Osteoblast (primary cell): Measurements from ENCODE around the gene BRCA2. TPM values are rescaled to one million over a fixed set of nuclear protein-coding genes. Genes with fewer than 3 reads are reported as not detected.

Experiments
- DNase-seq: peaks from one replicate; pipeline ENCODE4 v3.0.0; 2011; ENCODE audit warnings: low spot score, mixed read lengths; ENCODE audit not compliant: insufficient read length; ENCODE audit errors: missing footprints
- H2AFZ ChIP-seq: 2 replicates; pipeline ENCODE4 v1.6.0; 2011; ENCODE audit warnings: mild to moderate bottlenecking, low read length
- H3K27ac ChIP-seq: 2 replicates; pipeline ENCODE4 v1.5.1; 2011; ENCODE audit warnings: mild to moderate bottlenecking, low read depth, low read length, moderate library complexity
- H3K27me3 ChIP-seq: 2 replicates; pipeline ENCODE4 v1.6.0; 2012; ENCODE audit warnings: mild to moderate bottlenecking, control low read depth, inconsistent platforms, low read length, moderate library complexity; ENCODE audit not compliant: insufficient read depth
- H3K36me3 ChIP-seq: 2 replicates; pipeline ENCODE4 v1.5.1; 2011; ENCODE audit warnings: mild to moderate bottlenecking, low read length, control low read depth, moderate library complexity; ENCODE audit not compliant: insufficient read depth
- H3K4me1 ChIP-seq: 2 replicates; pipeline ENCODE4 v1.5.1; 2011; ENCODE audit warnings: mild to moderate bottlenecking, low read length, control low read depth, moderate library complexity; ENCODE audit not compliant: insufficient read depth
- H3K4me2 ChIP-seq: 2 replicates; pipeline ENCODE4 v1.6.0; 2011; ENCODE audit warnings: mild to moderate bottlenecking, low read length; ENCODE audit not compliant: insufficient read depth
- H3K4me3 ChIP-seq: fragments of 200-600 bp; sonication (generic); 3 replicates; pipeline ENCODE4 v1.5.1; 2012; ENCODE audit warnings: mild to moderate bottlenecking, low read length, inconsistent platforms; ENCODE audit not compliant: insufficient read depth
- H3K79me2 ChIP-seq: 2 replicates; pipeline ENCODE4 v1.6.0; 2012; ENCODE audit warnings: mild to moderate bottlenecking, low read length, control low read depth, inconsistent platforms; ENCODE audit not compliant: insufficient read depth
- H3K9me3 ChIP-seq: 2 replicates; pipeline ENCODE4 v1.5.1; 2011; ENCODE audit warnings: low read depth, low read length, control low read depth
- H4K20me1 ChIP-seq: 2 replicates; pipeline ENCODE4 v1.6.0; 2012; ENCODE audit warnings: mild to moderate bottlenecking, low read length, control low read depth; ENCODE audit not compliant: insufficient read depth
- CTCF ChIP-seq: IDR thresholded peaks from 2 replicates; pipeline ENCODE4 v1.5.1; 2011; ENCODE audit warnings: mild to moderate bottlenecking, low read depth, low read length, moderate library complexity; ENCODE audit errors: extremely low read depth
- total RNA-seq: library from RNA; depleted of rRNA; stranded (reverse); fragments of >200 nt; gene quantifications from 2 replicates; pipeline ENCODE4 v1.2.3, GENCODE V29; 2012

The BRCA2 gene
- total RNA-seq, 1 donor, result 4.7 TPM

DNA sequence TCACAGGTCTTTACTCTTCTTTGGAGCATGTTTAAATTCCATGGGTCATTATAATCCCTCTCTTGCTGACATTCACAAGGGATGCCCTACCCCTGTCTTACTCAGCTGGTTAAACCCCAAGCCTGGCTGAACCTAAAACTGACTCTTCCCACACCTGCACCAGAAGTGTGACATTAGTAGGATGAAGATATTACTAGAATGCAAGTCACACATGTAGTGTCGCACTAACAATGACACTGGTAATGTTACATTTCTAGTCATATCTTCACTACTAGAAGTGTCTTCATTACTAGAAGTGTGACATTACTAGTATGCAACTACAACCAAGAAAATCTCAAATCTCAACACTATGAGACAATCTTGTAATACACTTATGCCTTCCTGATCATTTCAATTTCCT is 14.4 kb upstream of the BRCA2 start:
- H3K9me3 ChIP-seq, result no peaks in the 10 kb centered on the region
- H3K27ac ChIP-seq, result no peak overlapping the region
- no peak overlapping the region for H3K4me3 ChIP-seq
- no peak overlapping the region for H2AFZ ChIP-seq
- H3K27me3 ChIP-seq, result peaks cover 25% of the 10 kb centered on the region
- no peak for TF ChIP-seq CTCF
- no peaks in the 10 kb centered on the region for H3K79me2 ChIP-seq
- no peaks in the 10 kb centered on the region for H3K36me3 ChIP-seq
- no peak overlapping the region for H3K4me2 ChIP-seq
- no peak for DNase-seq
- no peaks in the 10 kb centered on the region for H4K20me1 ChIP-seq
- no peaks in the 10 kb centered on the region for H3K4me1 ChIP-seq

- Histone ChIP-seq H4K20me1 (no peaks in the 10 kb centered on the region), H3K79me2 (no peaks in the 10 kb centered on the region), H3K4me3 (no peak overlapping the region), H3K27ac (no peak overlapping the region), H3K36me3 (no peaks in the 10 kb centered on the region), H3K4me1 (no peaks in the 10 kb centered on the region), H3K27me3 (peaks cover 25% of the 10 kb centered on the region), H3K9me3 (no peaks in the 10 kb centered on the region), H2AFZ (no peak overlapping the region), H3K4me2 (no peak overlapping the region)
- DNase-seq, result no peak
- TF ChIP-seq CTCF, result no peak
These were observed 12.8 kb upstream of the BRCA2 start for GRCh38 chr13:32302461-32302860.

GRCh38 chr13:32305646-32306045 is 9.7 kb upstream of the BRCA2 start:
- no peak for TF ChIP-seq CTCF
- peaks cover 8% of the 10 kb centered on the region for H3K4me1 ChIP-seq
- no peak overlapping the region for H3K4me2 ChIP-seq
- no peaks in the 10 kb centered on the region for H3K79me2 ChIP-seq
- DNase-seq, result no peak
- no peaks in the 10 kb centered on the region for H3K36me3 ChIP-seq
- no peaks in the 10 kb centered on the region for H3K9me3 ChIP-seq
- no peaks in the 10 kb centered on the region for H4K20me1 ChIP-seq
- H3K4me3 ChIP-seq, result no peak overlapping the region
- H2AFZ ChIP-seq, result no peak overlapping the region
- H3K27me3 ChIP-seq, result peaks cover 1% of the 10 kb centered on the region
- no peak overlapping the region for H3K27ac ChIP-seq

DNA sequence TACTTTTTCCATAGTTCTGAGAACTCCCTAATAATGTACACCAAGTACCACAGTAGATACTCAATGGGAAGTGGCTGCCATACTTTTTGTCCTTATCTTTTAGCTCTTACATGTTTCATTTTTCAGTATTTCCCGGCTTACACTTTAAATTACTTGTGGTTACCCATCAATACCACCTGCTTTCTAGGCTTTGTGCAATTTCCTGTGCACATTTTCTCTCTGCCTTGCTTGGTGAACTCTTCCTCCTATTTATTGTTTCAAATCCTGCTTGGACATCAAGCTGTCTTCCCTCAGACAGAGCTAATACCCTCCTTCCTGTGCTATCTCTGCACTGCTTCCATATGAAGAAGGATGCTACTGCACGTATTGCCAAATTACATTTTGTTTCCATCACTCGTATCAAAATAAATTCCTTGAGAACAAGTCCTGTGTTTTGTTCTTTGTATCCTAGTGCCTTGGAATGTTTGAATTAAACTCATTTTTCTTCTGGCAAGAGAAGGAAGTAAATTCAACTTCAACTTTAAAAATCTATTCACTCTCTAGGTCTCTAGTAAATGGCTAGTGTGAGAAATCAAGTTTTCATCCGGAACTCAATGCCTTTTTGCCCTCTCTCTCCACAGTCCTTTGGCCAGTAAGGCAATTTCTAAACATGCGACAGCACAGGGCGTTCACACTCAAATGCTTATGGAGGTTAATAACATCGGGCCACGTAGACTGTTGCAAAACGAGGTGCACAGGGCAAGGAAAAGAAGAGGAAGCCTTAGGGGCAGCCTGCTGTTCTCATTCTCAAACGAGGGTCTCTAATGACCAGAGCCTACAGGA is 5.8 kb upstream of the BRCA2 start:
- H3K79me2 ChIP-seq, result no peaks in the 10 kb centered on the region
- peak overlapping the region; percentile 96 for H2AFZ ChIP-seq
- no peak for TF ChIP-seq CTCF
- no peaks in the 10 kb centered on the region for H3K27me3 ChIP-seq
- H3K27ac ChIP-seq, result peak overlapping the region; percentile 45
- no peaks in the 10 kb centered on the region for H4K20me1 ChIP-seq
- H3K4me2 ChIP-seq, result peak overlapping the region; percentile 90
- H3K4me3 ChIP-seq, result peak overlapping the region; percentile 67
- no peaks in the 10 kb centered on the region for H3K36me3 ChIP-seq
- DNase-seq, result no peak
- H3K9me3 ChIP-seq, result no peaks in the 10 kb centered on the region
- peaks cover 8% of the 10 kb centered on the region for H3K4me1 ChIP-seq
